ENCODE data around the gene GOLM1. TPM values are rescaled to one million over a fixed set of nuclear protein-coding genes. Genes with fewer than 3 reads are reported as not detected.

GOLM1 gene
- total and polyA plus RNA-seq, 2 donors (not counting 1 experiment from before 2014, with no cell fraction given), result 0.54 TPM; not detected in 1

DNA sequence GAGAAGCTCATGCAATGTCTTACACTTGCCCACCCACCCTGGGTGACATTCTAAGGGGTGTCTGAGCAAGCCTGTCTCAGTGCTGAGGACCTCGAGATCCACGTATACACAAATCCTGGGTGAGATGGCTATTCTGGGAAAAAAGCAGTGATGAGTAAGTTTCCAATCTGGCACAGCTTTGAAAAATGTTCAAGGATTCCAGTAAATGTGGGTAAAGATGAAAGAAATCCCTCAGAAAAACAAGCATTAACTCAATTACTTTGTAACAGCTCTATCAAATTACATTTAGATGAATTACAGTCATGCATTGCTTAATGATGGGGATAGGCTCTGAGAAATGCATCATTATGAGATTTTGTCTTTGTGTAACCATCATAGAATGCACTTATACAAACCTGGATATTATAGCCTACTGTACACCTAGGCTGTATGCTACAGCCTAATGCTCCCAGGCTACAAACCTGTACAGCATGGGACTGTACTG is 26.9 kb downstream of the GOLM1 start:
- Histone ChIP-seq H3K4me1 (ENCODE audit: control insufficient read depth in 2 of 2, insufficient read depth in 2 of 2, low read length in 2 of 2) (no peaks in the 10 kb centered on the region), H3K4me2 (replicated peaks; ENCODE audit: low read depth, low read length, poor library complexity, severe bottlenecking) (no peak overlapping the region), H3K9ac (ENCODE audit: low read length) (no peak overlapping the region), H3K36me3 (replicated peaks in 1 of 2; ENCODE audit: control extremely low read depth in 1 of 2, control insufficient read depth in 1 of 2, extremely low read depth in 1 of 2, insufficient read depth in 2 of 2, low read length in 1 of 2) (no peaks in the 10 kb centered on the region), H3K27ac (ENCODE audit: low read length in 2 of 2) (no peak overlapping the region), H3K9me3 (ENCODE audit: control extremely low read depth in 1 of 3, control insufficient read depth in 2 of 3, insufficient read depth in 1 of 3, low read length in 2 of 3) (no peaks in the 10 kb centered on the region), H4K20me1 (ENCODE audit: control insufficient read depth, insufficient read depth, low read length, poor library complexity, severe bottlenecking) (no peaks in the 10 kb centered on the region), H3K79me2 (ENCODE audit: control insufficient read depth, insufficient read depth, low read length) (no peaks in the 10 kb centered on the region), H3K27me3 (replicated peaks in 1 of 4; ENCODE audit: control extremely low read depth in 1 of 4, control insufficient read depth in 3 of 4, insufficient read depth in 4 of 4, low read length in 3 of 4) (no peaks in the 10 kb centered on the region), H2AFZ (ENCODE audit: insufficient read depth, low read depth, low read length, poor library complexity, severe bottlenecking) (no peak overlapping the region), H3K4me3 (ENCODE audit: control extremely low read depth in 1 of 5, extremely low read depth in 1 of 5, insufficient read depth in 1 of 5, low read depth in 2 of 5, low read length in 4 of 5) (no peak overlapping the region)
- H3K27me3 Mint-ChIP-seq, result no peaks in the 10 kb centered on the region
- 100% methylated on average over 2 of the region's 2 CpGs for WGBS (ENCODE audit: insufficient coverage)
- ChIA-PET POLR2A (no interaction called here), CTCF (no interaction called here)
- ATAC-seq (ENCODE audit: low read depth), result no peak
- TF ChIP-seq, protein P1, sequence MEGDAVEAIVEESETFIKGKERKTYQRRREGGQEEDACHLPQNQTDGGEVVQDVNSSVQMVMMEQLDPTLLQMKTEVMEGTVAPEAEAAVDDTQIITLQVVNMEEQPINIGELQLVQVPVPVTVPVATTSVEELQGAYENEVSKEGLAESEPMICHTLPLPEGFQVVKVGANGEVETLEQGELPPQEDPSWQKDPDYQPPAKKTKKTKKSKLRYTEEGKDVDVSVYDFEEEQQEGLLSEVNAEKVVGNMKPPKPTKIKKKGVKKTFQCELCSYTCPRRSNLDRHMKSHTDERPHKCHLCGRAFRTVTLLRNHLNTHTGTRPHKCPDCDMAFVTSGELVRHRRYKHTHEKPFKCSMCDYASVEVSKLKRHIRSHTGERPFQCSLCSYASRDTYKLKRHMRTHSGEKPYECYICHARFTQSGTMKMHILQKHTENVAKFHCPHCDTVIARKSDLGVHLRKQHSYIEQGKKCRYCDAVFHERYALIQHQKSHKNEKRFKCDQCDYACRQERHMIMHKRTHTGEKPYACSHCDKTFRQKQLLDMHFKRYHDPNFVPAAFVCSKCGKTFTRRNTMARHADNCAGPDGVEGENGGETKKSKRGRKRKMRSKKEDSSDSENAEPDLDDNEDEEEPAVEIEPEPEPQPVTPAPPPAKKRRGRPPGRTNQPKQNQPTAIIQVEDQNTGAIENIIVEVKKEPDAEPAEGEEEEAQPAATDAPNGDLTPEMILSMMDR (IDR thresholded peaks at IDR 0.05), result no peak
- no peak for TF ChIP-seq EZH2 (IDR thresholded peaks at IDR 0.05; ENCODE audit: borderline replicate concordance, insufficient read depth, low read depth, low read length, poor library complexity, severe bottlenecking)
- intact Hi-C loops (cut with micrococcal nuclease), result no loop called here
- no peak overlapping the region for H3K4me3 Mint-ChIP-seq
- no peak for DNase-seq
- no peaks in the 10 kb centered on the region for H3K9me3 Mint-ChIP-seq (ENCODE audit: insufficient read depth)
- no peaks in the 10 kb centered on the region for H3K4me1 Mint-ChIP-seq
- no peak overlapping the region for H3K27ac Mint-ChIP-seq

GRCh38 chr9:86069206-86069869 is 30.0 kb downstream of the GOLM1 start:
- ChIA-PET POLR2A (no interaction called here), CTCF (no interaction called here)
- Histone ChIP-seq H3K36me3 (replicated peaks in 1 of 2; ENCODE audit: control extremely low read depth in 1 of 2, control insufficient read depth in 1 of 2, extremely low read depth in 1 of 2, insufficient read depth in 2 of 2, low read length in 1 of 2) (no peaks in the 10 kb centered on the region), H3K9me3 (ENCODE audit: control extremely low read depth in 1 of 3, control insufficient read depth in 2 of 3, insufficient read depth in 1 of 3, low read length in 2 of 3) (no peaks in the 10 kb centered on the region), H3K27me3 (replicated peaks in 1 of 4; ENCODE audit: control extremely low read depth in 1 of 4, control insufficient read depth in 3 of 4, insufficient read depth in 4 of 4, low read length in 3 of 4) (no peaks in the 10 kb centered on the region), H3K4me2 (replicated peaks; ENCODE audit: low read depth, low read length, poor library complexity, severe bottlenecking) (no peak overlapping the region), H3K4me1 (ENCODE audit: control insufficient read depth in 2 of 2, insufficient read depth in 2 of 2, low read length in 2 of 2) (no peaks in the 10 kb centered on the region), H2AFZ (ENCODE audit: insufficient read depth, low read depth, low read length, poor library complexity, severe bottlenecking) (no peak overlapping the region), H3K27ac (ENCODE audit: low read length in 2 of 2) (no peak overlapping the region), H3K4me3 (ENCODE audit: control extremely low read depth in 1 of 5, extremely low read depth in 1 of 5, insufficient read depth in 1 of 5, low read depth in 2 of 5, low read length in 4 of 5) (no peak overlapping the region), H3K9ac (ENCODE audit: low read length) (no peak overlapping the region), H4K20me1 (ENCODE audit: control insufficient read depth, insufficient read depth, low read length, poor library complexity, severe bottlenecking) (no peaks in the 10 kb centered on the region), H3K79me2 (ENCODE audit: control insufficient read depth, insufficient read depth, low read length) (no peaks in the 10 kb centered on the region)
- TF ChIP-seq EZH2 (IDR thresholded peaks at IDR 0.05; ENCODE audit: borderline replicate concordance, insufficient read depth, low read depth, low read length, poor library complexity, severe bottlenecking), result no peak
- TF ChIP-seq, protein P1 (IDR thresholded peaks at IDR 0.05), result no peak
- ATAC-seq (ENCODE audit: low read depth) (no peak), DNase-seq (no peak)
- Mint-ChIP-seq H3K27ac (no peak overlapping the region), H3K9me3 (ENCODE audit: insufficient read depth) (no peaks in the 10 kb centered on the region), H3K4me1 (no peaks in the 10 kb centered on the region), H3K4me3 (no peak overlapping the region), H3K27me3 (no peaks in the 10 kb centered on the region)
- intact Hi-C loops (cut with micrococcal nuclease), result no loop called here
- 100% methylated on average over 1 of the region's 7 CpGs for WGBS (ENCODE audit: insufficient coverage)
